HEK293 (cell line): Measurements from ENCODE around the gene FAM117B.

Experiments used
- CTCF ChIA-PET: fragments of 350-600 bp; formaldehyde crosslinking; extraction: SDS; loops from one replicate; lab custom pipeline; 2021; ENCODE audit warnings: antibody characterized with exemption; lab: Yijun Ruan, JAX
- POLR2A ChIA-PET: fragments of 300-600 bp; formaldehyde crosslinking; extraction: SDS; loops from one replicate; lab custom pipeline; 2020; ENCODE audit warnings: antibody characterized with exemption, inconsistent platforms; lab: Yijun Ruan, JAX
- H3K27ac ChIP-seq: fragments of 200-500 bp; sonication (Bioruptor generic); 2 replicates; pipeline ENCODE4 v1.5.1; 2014; ENCODE audit warnings: low read depth, low read length, control low read depth, inconsistent platforms; ENCODE audit errors: extremely low read depth
- H3K36me3 ChIP-seq, 2 experiments: fragments of 200-500 bp in 1 of 2; sonication (Bioruptor generic) in 1 of 2; 1 replicate in 1 of 2; 2 replicates in 1 of 2; pipeline ENCODE4 v1.5.1; 2014 to 2017; ENCODE audit warnings: inconsistent platforms in 2 of 2, low read length in 2 of 2; ENCODE audit not compliant: control insufficient read depth in 2 of 2, insufficient read depth in 1 of 2
- H3K4me1 ChIP-seq: fragments of 200-500 bp; sonication (Bioruptor generic); 2 replicates; pipeline ENCODE4 v1.5.1; 2014; ENCODE audit warnings: mild to moderate bottlenecking, low read length, inconsistent platforms; ENCODE audit not compliant: control insufficient read depth, insufficient read depth
- H3K4me3 ChIP-seq: 2 replicates; pipeline ENCODE4 v1.5.1; 2011; ENCODE audit warnings: low read depth, mild to moderate bottlenecking, control low read depth, low read length, moderate library complexity
- H3K9me3 ChIP-seq: fragments of 200-500 bp; sonication (Bioruptor generic); 2 replicates; pipeline ENCODE4 v1.5.1; 2014; ENCODE audit warnings: low read depth, low read length, inconsistent platforms; ENCODE audit not compliant: control insufficient read depth, insufficient read depth
- GFI1B ChIP-seq: fragments of 450-650 bp; formaldehyde crosslinking; IDR thresholded peaks from 2 replicates; pipeline ENCODE4 v1.5.1; 2016; ENCODE audit warnings: missing biosample characterization, missing genetic modification characterization
- HOXC10 ChIP-seq: sonication (generic); formaldehyde crosslinking; IDR thresholded peaks from 2 replicates; pipeline ENCODE4 v1.8.1; 2023; ENCODE audit warnings: mild to moderate bottlenecking, missing genetic modification reagents
- KLF7 ChIP-seq: fragments of 450-650 bp; formaldehyde crosslinking; IDR thresholded peaks from 2 replicates; pipeline ENCODE4 v1.5.1; 2016; ENCODE audit warnings: missing biosample characterization, missing genetic modification characterization, borderline replicate concordance
- MYNN ChIP-seq: fragments of 450-650 bp; formaldehyde crosslinking; IDR thresholded peaks from 2 replicates; pipeline ENCODE4 v1.5.1; 2016; ENCODE audit warnings: missing biosample characterization, missing genetic modification characterization, borderline replicate concordance
- PRDM2 ChIP-seq: fragments of 450-650 bp; formaldehyde crosslinking; IDR thresholded peaks from 2 replicates; pipeline ENCODE4 v1.5.1; 2016; ENCODE audit warnings: missing biosample characterization, missing genetic modification characterization, borderline replicate concordance
- SCRT2 ChIP-seq: fragments of 450-650 bp; formaldehyde crosslinking; IDR thresholded peaks from 2 replicates; pipeline ENCODE4 v1.5.1; 2016; ENCODE audit warnings: missing biosample characterization, missing genetic modification characterization
- ZBTB17 ChIP-seq: fragments of 450-650 bp; formaldehyde crosslinking; IDR thresholded peaks from 2 replicates; pipeline ENCODE4 v1.5.1; 2016; ENCODE audit warnings: missing biosample characterization, missing genetic modification characterization
- ZBTB20 ChIP-seq: fragments of 450-650 bp; formaldehyde crosslinking; IDR thresholded peaks from 2 replicates; pipeline ENCODE4 v1.5.1; 2016; ENCODE audit warnings: missing biosample characterization, missing genetic modification characterization
- ZBTB21 ChIP-seq: fragments of 450-650 bp; formaldehyde crosslinking; IDR thresholded peaks from 2 replicates; pipeline ENCODE4 v1.5.1; 2017; ENCODE audit warnings: missing biosample characterization, missing genetic modification characterization
- ZNF112 ChIP-seq: fragments of 450-650 bp; formaldehyde crosslinking; IDR thresholded peaks from 2 replicates; pipeline ENCODE4 v1.5.0; 2017; ENCODE audit warnings: missing biosample characterization, missing genetic modification characterization
- ZNF16 ChIP-seq: fragments of 450-650 bp; formaldehyde crosslinking; IDR thresholded peaks from 2 replicates; pipeline ENCODE4 v1.5.1; 2016; ENCODE audit warnings: low read depth, missing biosample characterization, missing genetic modification characterization
- ZNF175 ChIP-seq: fragments of 450-650 bp; formaldehyde crosslinking; IDR thresholded peaks from 2 replicates; pipeline ENCODE4 v1.5.1; 2016; ENCODE audit warnings: missing biosample characterization, missing genetic modification characterization
- ZNF221 ChIP-seq: fragments of 450-650 bp; formaldehyde crosslinking; IDR thresholded peaks from 2 replicates; pipeline ENCODE4 v1.5.1; 2017; ENCODE audit warnings: missing biosample characterization, missing genetic modification characterization, borderline replicate concordance
- ZNF24 ChIP-seq: fragments of 450-650 bp; formaldehyde crosslinking; IDR thresholded peaks from 2 replicates; pipeline ENCODE4 v1.5.1; 2016; ENCODE audit warnings: missing biosample characterization, missing genetic modification characterization
- ZNF266 ChIP-seq: fragments of 450-650 bp; formaldehyde crosslinking; IDR thresholded peaks from 2 replicates; pipeline ENCODE4 v1.5.1; 2016; ENCODE audit warnings: missing biosample characterization, missing genetic modification characterization, low read depth
- ZNF302 ChIP-seq: fragments of 450-650 bp; formaldehyde crosslinking; IDR thresholded peaks from 2 replicates; pipeline ENCODE4 v1.5.1; 2016; ENCODE audit warnings: missing biosample characterization, missing genetic modification characterization, low read depth
- ZNF521 ChIP-seq: fragments of 450-650 bp; formaldehyde crosslinking; IDR thresholded peaks from 2 replicates; pipeline ENCODE4 v1.5.1; 2017; ENCODE audit warnings: missing biosample characterization, mild to moderate bottlenecking, missing genetic modification characterization
- ZNF610 ChIP-seq: fragments of 450-650 bp; formaldehyde crosslinking; IDR thresholded peaks from 2 replicates; pipeline ENCODE4 v1.5.1; 2016; ENCODE audit warnings: missing biosample characterization, missing genetic modification characterization, borderline replicate concordance
- ZNF639 ChIP-seq: fragments of 450-650 bp; formaldehyde crosslinking; IDR thresholded peaks from 2 replicates; pipeline ENCODE4 v1.5.1; 2016; ENCODE audit warnings: missing biosample characterization, missing genetic modification characterization
- ZNF76 ChIP-seq: fragments of 450-650 bp; formaldehyde crosslinking; IDR thresholded peaks from 2 replicates; pipeline ENCODE4; 2016; ENCODE audit warnings: low read depth, missing biosample characterization, missing genetic modification characterization, borderline replicate concordance
- ZSCAN23 ChIP-seq: fragments of 450-650 bp; formaldehyde crosslinking; IDR thresholded peaks from 2 replicates; pipeline ENCODE4 v1.5.1; 2016; ENCODE audit warnings: missing biosample characterization, missing genetic modification characterization
- ZXDB ChIP-seq: fragments of 450-650 bp; formaldehyde crosslinking; IDR thresholded peaks from 2 replicates; pipeline ENCODE4 v1.5.1; 2016; ENCODE audit warnings: missing biosample characterization, missing genetic modification characterization

FAM117B gene

GRCh38 chr2:202763916-202764315, 129.1 kb downstream of the FAM117B start:
- TF ChIP-seq ZNF610 (tag by site-specific recombination) (no peak), HOXC10 (CRISPR knock-in tag) (no peak), ZBTB21 (no peak), ZSCAN23 (no peak), SCRT2 (tag by site-specific recombination) (no peak), ZNF521 (tag by site-specific recombination) (no peak), ZNF639 (no peak), ZNF266 (tag by site-specific recombination) (no peak), ZNF16 (tag by site-specific recombination) (no peak), ZBTB17 (no peak), ZBTB20 (tag by site-specific recombination) (no peak), ZNF76 (tag by site-specific recombination) (no peak), GFI1B (tag by site-specific recombination) (no peak), ZXDB (tag by site-specific recombination) (no peak)
- CTCF ChIA-PET, result no interaction called here
- POLR2A ChIA-PET, result no interaction called here
- Histone ChIP-seq H3K9me3 (no peaks in the 10 kb centered on the region), H3K27ac (no peak overlapping the region), H3K36me3 (peaks cover 12 to 28% of the 10 kb centered on the region in 2 experiments), H3K4me1 (no peaks in the 10 kb centered on the region), H3K4me3 (no peak overlapping the region)

- Histone ChIP-seq H3K4me1 (no peaks in the 10 kb centered on the region), H3K36me3 (peaks cover 5 to 19% of the 10 kb centered on the region in 2 experiments), H3K4me3 (no peak overlapping the region), H3K27ac (no peak overlapping the region), H3K9me3 (no peaks in the 10 kb centered on the region)
- CTCF ChIA-PET, result interaction anchor here (0.6 kb wide), 1 partner anchor 704 kb away, joined by 4 read pairs; no protein-coding TSS in a partner anchor
- no peak for TF ChIP-seq ZNF175 (tag by site-specific recombination)
- TF ChIP-seq ZNF302 (tag by site-specific recombination), result no peak
- TF ChIP-seq MYNN (tag by site-specific recombination), result no peak
- no peak for TF ChIP-seq KLF7 (tag by site-specific recombination)
- TF ChIP-seq ZNF112 (tag by site-specific recombination), result no peak
- POLR2A ChIA-PET, result no interaction called here
Observed at GRCh38 chr2:202764991-202765390, 130.2 kb downstream of the FAM117B start.

GRCh38 chr2:202765436-202765835, 130.7 kb downstream of the FAM117B start:
- ChIA-PET CTCF (no interaction called here), POLR2A (no interaction called here)
- Histone ChIP-seq H3K4me3 (no peak overlapping the region), H3K27ac (no peak overlapping the region), H3K36me3 (peaks cover 5 to 15% of the 10 kb centered on the region in 2 experiments), H3K4me1 (no peaks in the 10 kb centered on the region), H3K9me3 (no peaks in the 10 kb centered on the region)
- TF ChIP-seq ZNF221 (no peak), SCRT2 (tag by site-specific recombination) (no peak)

GRCh38 chr2:202768273-202768672, 133.5 kb downstream of the FAM117B start:
- peaks cover 0 to 12% of the 10 kb centered on the region in 2 experiments; a peak in 2 of 3 replicates for H3K36me3 ChIP-seq
- no peak overlapping the region for H3K4me3 ChIP-seq
- ChIA-PET POLR2A (no interaction called here), CTCF (interaction anchor here (0.6 to 0.8 kb wide), 2 partner anchors 700 to 1159 kb away, joined by 3 to 4 read pairs; no protein-coding TSS in a partner anchor)
- no peaks in the 10 kb centered on the region for H3K9me3 ChIP-seq
- no peaks in the 10 kb centered on the region for H3K4me1 ChIP-seq
- TF ChIP-seq ZNF24, result no peak
- no peak for TF ChIP-seq PRDM2 (tag by site-specific recombination)
- TF ChIP-seq, all 188 proteins: peak for 0
- H3K27ac ChIP-seq, result no peak overlapping the region
